EH (cell line): ENCODE results near the gene CACNG4.
A peak's percentile ranks its signal among the peaks of the same experiment; 100 is the strongest.

ENCODE experiments used
- DNase-seq: peaks from one replicate; pipeline ENCODE4 v3.0.0-alpha.2; 2015; ENCODE audit warnings: low read depth

CACNG4 gene

DNA sequence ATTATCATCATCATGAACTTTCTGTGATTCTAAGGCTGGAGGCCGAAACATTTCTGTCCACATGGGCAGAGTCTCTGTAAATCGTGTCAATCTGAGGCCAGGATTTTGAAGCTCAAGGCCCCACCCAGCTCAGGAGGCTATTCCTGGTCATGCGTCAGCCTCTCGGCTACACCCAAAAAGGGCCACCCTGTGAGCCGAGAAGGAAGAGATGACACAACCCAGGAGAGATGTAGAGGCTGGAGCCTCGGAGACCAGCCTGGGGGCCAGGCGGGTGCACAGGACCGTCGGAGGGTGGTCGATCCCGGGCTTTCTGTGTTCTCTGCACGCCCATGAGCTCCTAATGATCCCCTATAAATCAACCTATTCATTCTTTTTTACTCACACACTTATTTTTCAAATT, 78.8 kb downstream of the CACNG4 start:
- DNase-seq = no peak

DNA sequence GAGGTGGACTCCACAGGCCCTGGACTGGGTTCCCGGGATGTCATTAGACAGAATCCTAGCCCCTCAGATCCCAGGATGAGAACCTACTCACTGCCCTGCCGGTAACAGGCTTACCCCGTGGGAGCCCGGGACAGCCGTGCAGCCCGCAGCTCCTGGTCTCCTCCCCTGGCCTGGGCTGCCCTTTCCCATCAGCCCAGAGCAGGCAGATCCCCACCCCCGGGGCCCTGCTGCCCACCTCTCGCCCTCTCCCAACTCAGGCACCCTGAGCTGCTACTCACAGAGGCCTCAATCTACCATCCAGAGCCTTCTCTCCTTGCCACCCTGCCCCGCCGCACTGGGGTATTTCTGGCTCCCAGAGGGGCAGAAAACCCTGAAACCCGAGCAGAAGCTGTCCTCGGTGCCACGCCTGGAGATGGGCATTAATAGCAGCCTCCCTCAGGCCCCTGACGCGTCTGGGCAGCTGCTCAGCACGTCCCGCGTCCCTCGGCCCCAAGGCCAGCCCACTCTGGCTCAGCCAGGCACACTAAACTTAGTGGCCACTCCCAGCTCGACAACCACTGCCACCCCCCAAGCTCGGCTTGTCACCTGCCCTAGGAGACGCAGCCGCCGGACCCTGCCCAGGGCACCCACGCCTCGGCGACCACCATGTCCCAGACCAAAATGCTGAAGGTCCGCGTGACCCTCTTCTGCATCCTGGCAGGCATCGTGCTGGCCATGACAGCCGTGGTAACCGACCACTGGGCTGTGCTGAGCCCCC, 79.7 kb downstream of the CACNG4 start, which contains the start of gene CACNG1:
CACNG1 (plus strand) TSS at position 539 of the 757 bp plus-strand sequence; CDS start at position 646, 107 bp downstream.
- DNase-seq = no peak

DNA sequence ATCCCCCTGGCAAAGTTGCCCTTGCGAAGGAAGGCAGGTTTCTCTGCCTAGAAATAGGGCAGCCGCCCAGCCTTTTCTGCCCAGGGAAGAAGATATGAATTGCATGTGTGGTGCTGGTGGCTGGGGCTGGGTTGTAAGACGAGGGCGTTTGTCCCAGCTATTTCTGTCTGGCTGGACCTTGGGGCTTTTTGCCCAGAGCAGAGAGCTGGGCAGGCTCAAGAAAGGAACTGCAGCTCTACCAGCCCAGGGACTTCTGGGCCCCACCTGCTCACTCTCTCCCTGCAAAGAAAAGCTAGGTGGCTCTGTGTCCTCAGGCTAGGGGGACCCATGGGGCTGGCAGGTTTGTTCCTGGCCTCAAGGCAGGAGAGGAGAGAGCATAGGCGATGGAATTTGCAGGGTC, 80.4 kb downstream of the CACNG4 start:
- DNase-seq = no peak

DNA sequence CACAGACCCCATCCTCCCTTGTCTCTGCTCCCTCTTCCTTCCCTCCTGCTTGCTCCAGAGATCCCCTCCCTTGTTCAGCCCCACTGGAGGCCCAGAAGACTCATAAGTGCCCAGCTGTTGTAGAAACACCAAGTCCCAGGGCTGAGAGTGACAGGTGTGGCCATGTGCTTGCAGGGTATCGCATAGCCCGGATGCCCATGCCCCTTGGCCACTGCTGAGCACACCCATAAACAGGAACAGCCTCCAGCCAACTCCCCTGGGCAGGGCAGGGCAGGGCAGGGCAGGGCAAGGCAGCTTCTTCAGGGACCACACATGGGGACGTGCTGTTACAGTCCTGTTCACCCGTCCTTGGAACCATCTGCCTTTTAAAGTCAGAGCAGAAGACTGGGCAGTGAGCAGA, 81.9 kb downstream of the CACNG4 start:
- no peak for DNase-seq

GRCh38 chr17:67047382-67047781, 82.9 kb downstream of the CACNG4 start:
- no peak for DNase-seq

DNA sequence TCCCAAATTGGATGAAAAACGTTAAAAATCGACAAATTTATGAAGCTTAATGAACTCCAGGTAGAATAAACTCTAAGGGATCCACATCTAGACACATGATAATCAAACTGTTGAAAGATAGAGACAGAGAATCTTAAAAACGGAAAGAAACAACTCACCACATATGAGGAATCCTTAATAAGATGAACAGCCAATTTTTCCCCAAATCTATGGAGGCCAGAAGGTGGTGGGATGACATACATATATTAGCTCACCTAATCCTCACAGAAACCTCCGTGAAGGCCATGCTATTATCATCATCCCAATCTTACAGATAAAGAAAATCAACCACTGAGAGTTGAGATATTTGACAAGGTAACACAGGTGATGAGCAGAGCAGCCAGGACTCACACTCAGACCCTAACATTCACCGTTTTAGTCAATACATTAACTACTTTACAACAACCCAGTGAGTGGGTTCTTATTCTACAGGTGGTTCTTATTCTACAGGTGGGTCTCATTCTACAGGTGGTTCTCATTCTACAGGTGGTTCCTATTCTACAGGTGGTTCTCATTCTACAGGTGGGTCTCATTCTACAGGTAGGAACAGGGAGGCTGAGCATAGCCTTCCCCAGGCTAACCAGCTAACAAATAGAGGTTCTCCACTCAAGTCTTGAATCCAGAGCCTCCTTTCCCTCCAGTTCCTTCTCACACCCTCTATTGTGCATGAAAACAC, 84.7 kb downstream of the CACNG4 start:
- DNase-seq = no peak

DNA sequence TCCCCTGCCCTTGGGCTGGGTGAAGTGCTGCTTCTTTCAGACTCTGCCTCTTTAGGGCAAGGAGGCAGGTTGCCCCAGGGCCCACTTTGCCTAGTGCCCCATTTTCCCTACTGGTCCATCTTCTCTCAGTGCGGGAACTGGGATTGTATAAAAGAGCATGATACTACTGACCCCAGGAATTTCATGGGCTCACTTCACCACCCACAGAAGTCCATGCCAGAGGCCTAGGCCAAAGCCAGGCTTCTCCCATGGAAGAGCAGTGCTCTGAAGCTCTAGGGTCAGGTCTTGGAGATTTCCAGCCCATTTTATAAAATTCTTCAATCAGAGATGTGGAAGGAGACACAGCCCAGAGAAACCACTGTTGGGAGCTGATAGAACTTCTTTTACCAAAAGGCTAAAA, 85.6 kb downstream of the CACNG4 start:
- no peak for DNase-seq

- no peak for DNase-seq
Measured at GRCh38 chr17:67050471-67051154, 86.1 kb downstream of the CACNG4 start.

GRCh38 chr17:67051155-67051538, 86.6 kb downstream of the CACNG4 start:
- DNase-seq = no peak

- DNase-seq = no peak
Measured at GRCh38 chr17:67051837-67052236, 87.3 kb downstream of the CACNG4 start.

GRCh38 chr17:67052720-67053437, 88.4 kb downstream of the CACNG4 start:
- no peak for DNase-seq

GRCh38 chr17:67053438-67054000, 89.0 kb downstream of the CACNG4 start:
- DNase-seq = no peak

DNA sequence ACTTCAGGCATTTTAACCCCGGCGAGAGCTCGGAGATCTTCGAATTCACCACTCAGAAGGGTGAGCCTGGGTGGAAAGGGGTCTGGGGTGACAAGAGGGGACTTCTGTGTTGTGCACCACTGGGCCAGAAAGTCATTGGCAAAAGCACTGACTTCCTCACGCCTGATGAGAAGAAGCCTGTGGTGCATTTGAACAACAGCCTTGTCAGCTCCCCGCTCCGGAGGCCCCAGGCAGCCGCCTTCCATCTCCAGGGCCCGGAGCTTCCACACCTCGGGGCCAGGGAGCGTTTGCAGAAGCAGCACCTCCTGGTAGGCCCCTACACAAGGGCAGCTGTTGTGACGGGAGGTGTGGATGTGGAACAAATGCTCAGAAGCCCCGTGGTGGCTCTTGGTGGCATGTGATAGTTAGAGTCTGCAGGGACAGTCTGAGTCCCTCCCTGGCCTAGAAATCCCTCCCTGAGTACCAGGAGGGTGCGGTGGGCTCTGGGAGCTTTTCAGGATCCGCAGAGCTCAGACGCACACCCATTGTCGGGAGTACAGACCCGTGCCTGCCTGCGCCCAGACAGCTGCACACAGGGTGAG, 89.6 kb downstream of the CACNG4 start:
- no peak for DNase-seq

- DNase-seq = no peak
Measured at GRCh38 chr17:67054608-67055007, 90.1 kb downstream of the CACNG4 start.

DNA sequence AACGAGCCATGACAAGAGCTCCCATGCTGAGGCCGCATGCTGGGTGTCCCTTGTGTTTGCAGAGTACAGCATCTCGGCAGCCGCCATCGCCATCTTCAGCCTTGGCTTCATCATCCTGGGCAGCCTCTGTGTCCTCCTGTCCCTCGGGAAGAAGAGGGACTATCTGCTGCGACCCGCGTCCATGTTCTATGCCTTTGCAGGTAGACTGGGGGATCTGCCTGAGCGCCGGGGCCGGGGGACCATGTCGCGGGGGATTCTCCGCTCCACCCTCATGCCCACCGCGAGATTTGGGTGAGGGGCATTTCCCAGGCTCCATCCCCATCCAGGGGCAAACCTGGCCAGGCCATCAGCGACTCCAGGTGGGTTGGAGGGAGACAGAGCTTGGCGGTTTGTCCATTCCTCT, 90.5 kb downstream of the CACNG4 start:
- DNase-seq = no peak

- DNase-seq = no peak
Measured at GRCh38 chr17:67055811-67056745, 91.6 kb downstream of the CACNG4 start.

DNA sequence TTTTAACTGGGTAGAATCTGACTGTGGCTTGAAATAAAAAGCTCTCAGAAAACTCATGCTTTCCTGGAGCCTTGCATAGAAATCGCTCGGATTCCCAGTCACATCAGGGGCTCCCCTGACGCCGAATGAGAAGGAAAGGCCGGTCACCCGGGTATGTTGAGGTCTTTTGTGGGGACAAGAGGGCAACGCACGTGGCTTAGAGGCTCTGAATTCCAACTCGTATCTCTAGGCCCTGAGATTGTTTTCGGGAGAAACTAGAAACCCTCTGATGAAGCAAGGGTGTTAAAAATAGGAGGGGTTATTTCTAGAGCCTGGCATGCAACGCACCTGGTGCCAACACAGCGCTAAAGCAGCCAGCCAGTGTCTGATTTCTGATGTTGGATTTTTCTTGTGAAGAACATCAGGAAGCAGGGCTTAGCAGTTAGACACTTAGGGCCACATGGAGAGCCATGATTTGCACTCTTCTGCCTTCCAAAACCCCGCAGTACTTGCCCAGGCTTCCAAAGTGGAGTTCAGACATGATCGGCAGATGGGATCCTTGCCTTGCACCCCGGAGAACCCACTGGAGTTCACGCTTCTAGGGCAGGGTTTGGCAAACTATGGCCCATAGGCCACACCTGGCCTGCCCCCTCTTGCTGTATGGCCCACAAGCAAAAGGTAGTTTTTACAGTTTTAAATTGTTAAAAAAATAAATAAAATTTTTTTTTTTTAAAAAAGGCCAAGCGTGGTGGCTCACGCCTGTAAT, 92.4 kb downstream of the CACNG4 start:
- no peak for DNase-seq

GRCh38 chr17:67058036-67058435, 93.5 kb downstream of the CACNG4 start:
- no peak for DNase-seq

DNA sequence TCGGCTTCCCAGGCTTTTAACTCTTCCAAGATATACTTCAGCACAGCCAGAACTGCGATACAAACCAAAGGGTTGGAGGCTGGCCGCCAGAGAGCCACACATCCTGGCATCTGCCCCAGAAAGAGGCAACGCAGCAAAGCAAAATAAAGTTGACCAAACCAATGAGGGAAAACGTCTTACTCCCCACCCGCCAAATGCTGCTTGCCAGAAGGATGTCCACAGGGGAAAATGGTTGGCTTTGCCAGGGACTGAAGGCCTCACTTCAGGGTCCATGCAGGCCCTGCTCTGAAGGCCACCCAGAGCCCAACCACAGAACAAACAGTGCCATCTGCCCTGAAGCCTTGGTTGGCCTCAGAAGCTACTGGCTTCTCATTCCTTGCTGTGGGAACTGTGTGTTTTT, 94.9 kb downstream of the CACNG4 start:
- no peak for DNase-seq

DNA sequence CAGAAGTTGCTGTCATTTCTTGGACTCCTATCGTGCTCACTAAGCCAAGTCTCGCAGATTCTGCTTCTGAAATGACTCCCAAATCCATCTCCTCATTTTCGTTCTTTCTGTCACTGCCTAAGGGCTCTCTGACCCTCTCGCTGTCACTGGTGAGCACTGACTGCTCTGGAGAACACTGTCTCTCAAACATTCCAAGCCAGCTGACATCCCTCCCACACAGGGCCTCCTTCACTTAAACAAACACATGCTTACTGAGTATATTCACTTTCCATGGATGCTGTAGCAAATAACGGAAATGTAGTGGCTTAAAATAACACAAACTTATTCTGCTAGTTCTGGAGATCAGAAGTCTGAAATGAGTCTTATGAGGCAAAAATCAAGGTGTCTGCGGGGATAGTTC, 98.6 kb downstream of the CACNG4 start:
- DNase-seq = peak; percentile 53
